ENCODE measurements around the gene TXNDC17. TPM values are rescaled to one million over a fixed set of nuclear protein-coding genes. Genes with fewer than 3 reads are reported as not detected.

Gene TXNDC17
- total and polyA plus RNA-seq, 2 of the 8 experiments (the other 6 are each of a cell fraction or from before 2014, with no cell fraction given): 182 to 410 TPM

- no peak for TF ChIP-seq GTF2F1 (IDR thresholded peaks at IDR 0.05; ENCODE audit: borderline replicate concordance, low read depth, low read length)
Observed at GRCh38 chr17:6675201-6675825, 34.5 kb downstream of the TXNDC17 start (continued).
